B cell (primary cell): ENCODE data around the gene ALG2. TPM values are rescaled to one million over a fixed set of nuclear protein-coding genes. Genes with fewer than 3 reads are reported as not detected.
"Not testable (repeated sequence)": the region's sequence is repeated elsewhere in the genome, so short reads cannot be mapped to it uniquely, and the experiment has no call there.

Experiments used
- ATAC-seq: fragments of 200-7000 bp; cut with Tn5 transposase; one replicate; pipeline ENCODE4 v1.10.0; 2021; ENCODE audit warnings: low read depth, mild to moderate bottlenecking, moderate number of reproducible peaks, moderate library complexity
- CTCF ChIA-PET: fragments of 350-600 bp; sonication (Branson Sonifier 250); formaldehyde crosslinking; loops from one replicate; lab custom pipeline; 2021; ENCODE audit warnings: antibody characterized with exemption, inconsistent platforms; lab: Charles Lee
- POLR2A ChIA-PET: fragments of 350-600 bp; sonication (Branson Sonifier 250); formaldehyde crosslinking; loops from one replicate; lab custom pipeline; 2021; ENCODE audit warnings: antibody characterized with exemption; lab: Charles Lee
- DNase-seq: peaks from one replicate; pipeline ENCODE4 v3.0.0; 2013
- H2AFZ ChIP-seq: 2 replicates; pipeline ENCODE4 v1.6.1; 2012; ENCODE audit warnings: mild to moderate bottlenecking, low read depth, low read length; ENCODE audit not compliant: insufficient read depth, poor library complexity, severe bottlenecking
- H3K27ac ChIP-seq, 2 donors: 1 replicate in 1 of 2; 2 replicates in 1 of 2; pipeline ENCODE4 v1.5.1; 2012 to 2013; ENCODE audit warnings: low read length in 2 of 2, mild to moderate bottlenecking in 2 of 2, moderate library complexity in 1 of 2
- H3K27me3 ChIP-seq, 4 experiments: fragments of 200-600 bp in 1 of 4; sonication (generic) in 1 of 4; replicated peaks in 1 of 4; 1 replicate in 2 of 4; 2 replicates in 2 of 4; pipeline versions ENCODE4 v1.6.1 to v1.7.0; 2013 to 2016; ENCODE audit warnings: low read length in 3 of 4, mild to moderate bottlenecking in 2 of 4, mixed read lengths in 1 of 4, moderate library complexity in 1 of 4; ENCODE audit not compliant: insufficient read depth in 4 of 4, control insufficient read depth in 3 of 4; ENCODE audit errors: control extremely low read depth in 1 of 4
- H3K36me3 ChIP-seq, 2 experiments: replicated peaks in 1 of 2; 1 replicate in 1 of 2; 2 replicates in 1 of 2; pipeline versions ENCODE4 v1.6.1 to v1.7.1; 2013; ENCODE audit warnings: low read length in 1 of 2; ENCODE audit not compliant: insufficient read depth in 2 of 2, control insufficient read depth in 1 of 2; ENCODE audit errors: control extremely low read depth in 1 of 2, extremely low read depth in 1 of 2
- H3K4me1 ChIP-seq, 2 donors: fragments of 200-600 bp in 1 of 2; sonication (generic) in 1 of 2; 1 replicate in 1 of 2; 2 replicates in 1 of 2; pipeline versions ENCODE4 v1.5.1 to v1.6.1; 2013 to 2017; ENCODE audit warnings: low read length in 2 of 2; ENCODE audit not compliant: control insufficient read depth in 2 of 2, insufficient read depth in 2 of 2
- H3K4me2 ChIP-seq: replicated peaks from 2 replicates; pipeline ENCODE3; 2012; ENCODE audit warnings: mild to moderate bottlenecking, low read depth, low read length; ENCODE audit not compliant: poor library complexity, severe bottlenecking
- H3K4me3 ChIP-seq, 5 experiments: fragments of 200-600 bp in 1 of 5; sonication (generic) in 1 of 5; 1 replicate in 3 of 5; 2 replicates in 2 of 5; pipeline versions ENCODE4 v1.5.1 to v1.7.0; 2011 to 2016; ENCODE audit warnings: low read length in 4 of 5, mild to moderate bottlenecking in 4 of 5, low read depth in 2 of 5, control low read depth in 1 of 5, moderate library complexity in 1 of 5; ENCODE audit not compliant: insufficient read depth in 1 of 5; ENCODE audit errors: control extremely low read depth in 1 of 5, extremely low read depth in 1 of 5
- H3K79me2 ChIP-seq: fragments of 200-600 bp; sonication (generic); one replicate; pipeline ENCODE4 v1.6.0; 2016; ENCODE audit warnings: low read length; ENCODE audit not compliant: control insufficient read depth, insufficient read depth
- H3K9ac ChIP-seq: fragments of 200-600 bp; sonication (generic); 2 replicates; pipeline ENCODE4 v1.6.1; 2017; ENCODE audit warnings: mild to moderate bottlenecking, low read length, moderate library complexity
- H3K9me3 ChIP-seq, 3 donors: one replicate each; pipeline versions ENCODE4 v1.6.1 to v1.7.1; 2013; ENCODE audit warnings: low read length in 2 of 3; ENCODE audit not compliant: control insufficient read depth in 2 of 3, insufficient read depth in 1 of 3; ENCODE audit errors: control extremely low read depth in 1 of 3
- H4K20me1 ChIP-seq: 2 replicates; pipeline ENCODE4 v1.6.0; 2012; ENCODE audit warnings: mild to moderate bottlenecking, low read length; ENCODE audit not compliant: insufficient read depth, control insufficient read depth, poor library complexity, severe bottlenecking
- H3K27ac Mint-ChIP-seq: one replicate; pipeline ENCODE4 v1.8.0; 2021; ENCODE audit warnings: mixed read lengths
- H3K27me3 Mint-ChIP-seq: one replicate; pipeline ENCODE4 v1.8.0; 2021; ENCODE audit warnings: mixed read lengths
- H3K4me1 Mint-ChIP-seq: one replicate; pipeline ENCODE4 v1.8.0; 2021; ENCODE audit warnings: mixed read lengths
- H3K4me3 Mint-ChIP-seq: one replicate; pipeline ENCODE4 v1.8.0; 2021; ENCODE audit warnings: mixed read lengths
- H3K9me3 Mint-ChIP-seq: one replicate; pipeline ENCODE4 v1.8.0; 2022; ENCODE audit warnings: mixed read lengths; ENCODE audit not compliant: insufficient read depth
- EZH2 ChIP-seq: IDR thresholded peaks from 2 replicates; pipeline ENCODE4 v1.6.1; 2012; ENCODE audit warnings: borderline replicate concordance, low read depth, mild to moderate bottlenecking, moderate library complexity, low read length; ENCODE audit not compliant: insufficient read depth, poor library complexity, severe bottlenecking
- WGBS: methylation state at CpG from one replicate; pipeline ENCODE4 v1.1.5; 2013; ENCODE audit warnings: missing lambda C conversion rate; ENCODE audit not compliant: insufficient coverage; 5-methylcytosine and 5-hydroxymethylcytosine counted together
- intact Hi-C: fragments of 100-400 bp; cut with micrococcal nuclease; formaldehyde crosslinking; loops from one replicate; pipeline ENCODE4 v1.10.0; 2022
- polyA plus RNA-seq: library from polyadenylated mRNA; depleted of rRNA; stranded (reverse); fragments of >200 nt; gene quantifications from 2 replicates; pipeline ENCODE4 v1.2.3, GENCODE V29; 2012
- total RNA-seq, 2 donors: library from RNA; stranded (reverse); fragments of 120-200 nt in 1 of 2; gene quantifications; 1 replicate in 1 of 2; 2 replicates in 1 of 2; pipeline versions ENCODE4 v1.2.3 to v1.2.4, GENCODE V29; 2013 to 2022
- TF ChIP-seq, protein P1 (sequence below): fragments of 200-600 bp; IDR thresholded peaks from one replicate; pipeline ENCODE4 v1.8.0; 2022; ENCODE audit warnings: antibody characterized with exemption, mild to moderate bottlenecking

The ALG2 gene
- total and polyA plus RNA-seq, 2 donors (not counting 1 experiment from before 2014, with no cell fraction given), result 14.3 to 46.3 TPM

DNA sequence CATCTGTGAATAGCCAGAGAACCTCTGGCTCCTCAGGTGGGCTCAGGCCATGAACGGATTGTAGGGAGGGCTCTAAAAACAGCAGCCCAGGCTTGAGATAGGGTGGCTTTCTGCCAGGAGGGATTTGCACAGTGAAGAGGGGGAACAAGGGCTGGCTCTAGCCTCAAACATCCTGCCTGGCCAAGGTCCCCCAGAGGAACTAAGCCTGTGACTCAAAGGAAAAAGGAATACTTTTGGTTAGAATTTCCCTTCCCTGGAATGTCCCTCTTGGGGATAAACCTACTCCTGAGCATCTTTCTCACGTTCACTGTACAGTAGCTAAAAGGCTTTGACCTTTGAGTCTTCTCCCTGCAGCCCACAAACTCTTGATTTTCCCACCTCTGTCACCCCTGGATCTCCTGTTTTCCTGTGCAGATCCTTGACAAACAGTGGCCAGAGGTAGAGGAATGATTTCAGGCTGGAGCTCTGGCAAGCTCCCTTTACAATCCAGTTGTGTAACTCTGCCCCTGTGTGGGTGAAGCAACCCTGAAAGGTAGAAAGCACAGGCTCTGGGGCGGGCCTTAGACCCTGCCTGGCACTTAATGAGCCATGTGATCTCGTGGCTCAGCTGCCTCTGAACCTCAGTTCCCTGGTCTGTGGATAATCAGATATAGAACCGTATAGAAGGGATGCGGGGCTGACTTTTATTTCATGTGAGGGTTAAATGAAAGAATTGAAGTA, 17.8 kb upstream of the ALG2 start:
- Histone ChIP-seq H3K4me3 (no peak overlapping the region), H2AFZ (no peak overlapping the region), H3K79me2 (no peaks in the 10 kb centered on the region), H3K9me3 (no peaks in the 10 kb centered on the region), H3K4me1 (peaks cover 30 to 31% of the 10 kb centered on the region in 2 donors), H3K4me2 (no peak overlapping the region), H3K27ac (no peak overlapping the region), H3K27me3 (no peaks in the 10 kb centered on the region), H3K36me3 (no peaks in the 10 kb centered on the region), H3K9ac (no peak overlapping the region), H4K20me1 (no peaks in the 10 kb centered on the region)
- ATAC-seq, result no peak
- CTCF ChIA-PET, result interaction anchor here (0.5 to 2.1 kb wide), 3 partner anchors 8 to 582 kb away, joined by 4 to 9 read pairs (median 5); partner anchors contain the start of gene NR4A3
- Mint-ChIP-seq H3K4me1 (peaks cover 37% of the 10 kb centered on the region), H3K4me3 (no peak overlapping the region), H3K27ac (peak overlapping the region; percentile 41), H3K27me3 (no peaks in the 10 kb centered on the region), H3K9me3 (no peaks in the 10 kb centered on the region)
- TF ChIP-seq, protein P1, sequence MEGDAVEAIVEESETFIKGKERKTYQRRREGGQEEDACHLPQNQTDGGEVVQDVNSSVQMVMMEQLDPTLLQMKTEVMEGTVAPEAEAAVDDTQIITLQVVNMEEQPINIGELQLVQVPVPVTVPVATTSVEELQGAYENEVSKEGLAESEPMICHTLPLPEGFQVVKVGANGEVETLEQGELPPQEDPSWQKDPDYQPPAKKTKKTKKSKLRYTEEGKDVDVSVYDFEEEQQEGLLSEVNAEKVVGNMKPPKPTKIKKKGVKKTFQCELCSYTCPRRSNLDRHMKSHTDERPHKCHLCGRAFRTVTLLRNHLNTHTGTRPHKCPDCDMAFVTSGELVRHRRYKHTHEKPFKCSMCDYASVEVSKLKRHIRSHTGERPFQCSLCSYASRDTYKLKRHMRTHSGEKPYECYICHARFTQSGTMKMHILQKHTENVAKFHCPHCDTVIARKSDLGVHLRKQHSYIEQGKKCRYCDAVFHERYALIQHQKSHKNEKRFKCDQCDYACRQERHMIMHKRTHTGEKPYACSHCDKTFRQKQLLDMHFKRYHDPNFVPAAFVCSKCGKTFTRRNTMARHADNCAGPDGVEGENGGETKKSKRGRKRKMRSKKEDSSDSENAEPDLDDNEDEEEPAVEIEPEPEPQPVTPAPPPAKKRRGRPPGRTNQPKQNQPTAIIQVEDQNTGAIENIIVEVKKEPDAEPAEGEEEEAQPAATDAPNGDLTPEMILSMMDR, result no peak
- no peak for TF ChIP-seq EZH2
- POLR2A ChIA-PET, result no interaction called here
- 90% methylated on average over 4 of the region's 6 CpGs for WGBS
- intact Hi-C loops, result no loop called here
- DNase-seq, result no peak

DNA sequence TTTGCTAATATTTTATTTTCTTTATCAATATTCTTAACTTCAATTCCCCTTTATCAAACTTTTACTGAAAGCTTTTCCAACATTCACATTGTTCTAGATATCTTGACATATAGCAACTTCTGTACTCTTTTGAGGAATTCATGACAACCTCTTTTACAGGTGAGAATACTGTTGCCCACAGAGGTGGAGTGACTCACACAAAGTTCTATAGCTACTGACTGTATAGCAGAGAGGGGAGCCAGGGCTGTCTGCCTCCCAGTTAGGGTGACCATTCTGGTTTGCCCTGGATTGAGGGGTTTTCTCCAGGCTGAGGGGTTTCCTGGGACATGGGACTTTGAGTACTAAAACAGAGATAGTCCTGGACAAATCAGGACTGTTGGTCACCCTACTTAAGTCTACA, 16.6 kb upstream of the ALG2 start:
- H3K4me3 Mint-ChIP-seq, result no peak overlapping the region
- no peak overlapping the region for H3K27ac Mint-ChIP-seq
- CTCF ChIA-PET, result interaction anchor here (1.4 kb wide), 1 partner anchor 55 kb away, joined by 3 read pairs; no protein-coding TSS in a partner anchor
- Histone ChIP-seq H3K9me3 (no peaks in the 10 kb centered on the region), H3K27ac (no peak overlapping the region), H3K27me3 (no peaks in the 10 kb centered on the region), H3K4me3 (no peak overlapping the region), H3K9ac (no peak overlapping the region), H2AFZ (no peak overlapping the region), H4K20me1 (no peaks in the 10 kb centered on the region), H3K4me1 (peaks cover 27 to 31% of the 10 kb centered on the region in 2 donors), H3K36me3 (peaks cover under 1 to 3% of the 10 kb centered on the region in 2 experiments), H3K4me2 (no peak overlapping the region), H3K79me2 (no peaks in the 10 kb centered on the region)
- intact Hi-C loops, result no loop called here
- no peaks in the 10 kb centered on the region for H3K27me3 Mint-ChIP-seq
- POLR2A ChIA-PET, result no interaction called here
- H3K4me1 Mint-ChIP-seq, result peaks cover 38% of the 10 kb centered on the region
- no peak for DNase-seq
- no peak for ATAC-seq
- TF ChIP-seq, protein P1, result no peak
- no peak for TF ChIP-seq EZH2
- H3K9me3 Mint-ChIP-seq, result no peaks in the 10 kb centered on the region

DNA sequence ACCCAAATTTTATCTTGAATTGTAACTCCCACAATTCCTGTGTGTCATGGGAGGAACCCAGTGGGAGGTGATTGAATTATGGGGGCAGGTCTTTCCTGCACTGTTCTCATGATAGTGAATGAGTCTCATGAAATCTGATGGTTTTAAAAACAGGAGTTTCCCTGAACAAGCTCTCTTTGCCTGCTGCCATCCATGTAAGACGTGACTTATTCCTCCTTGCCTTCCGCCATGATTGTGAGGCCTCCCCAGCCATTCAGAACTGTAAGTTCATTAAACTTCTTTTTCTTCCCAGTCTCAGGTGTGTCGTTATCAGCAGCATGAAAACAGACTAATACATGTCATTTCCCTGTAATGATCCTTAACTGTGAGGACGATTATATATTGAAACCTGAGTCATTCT, 16.1 kb upstream of the ALG2 start:
- H3K4me3 ChIP-seq, H3K9me3 ChIP-seq, H3K9me3 Mint-ChIP-seq, H3K4me3 Mint-ChIP-seq, H3K4me2 ChIP-seq, H3K27me3 Mint-ChIP-seq, ATAC-seq, DNase-seq, H2AFZ ChIP-seq, H3K27ac ChIP-seq, H3K27me3 ChIP-seq, H3K9ac ChIP-seq, H3K36me3 ChIP-seq, POLR2A ChIA-PET, H4K20me1 ChIP-seq, H3K79me2 ChIP-seq: not testable (repeated sequence)
- H3K4me1 Mint-ChIP-seq, result peaks cover 38% of the 10 kb centered on the region
- 94% methylated on average over 2 of the region's 4 CpGs for WGBS
- peaks cover 27 to 31% of the 10 kb centered on the region in 2 donors for H3K4me1 ChIP-seq
- intact Hi-C loops, result loop anchor here (2.0 kb wide), 2 partner anchors 15 to 53 kb away; no protein-coding TSS in a partner anchor
- CTCF ChIA-PET, result interaction anchor here (1.4 kb wide), 1 partner anchor 55 kb away, joined by 3 read pairs; no protein-coding TSS in a partner anchor
- peak overlapping the region; percentile 80 for H3K27ac Mint-ChIP-seq
